Tibial artery (tissue), 4 donors: ENCODE data around the gene MSRB1.

Source experiments
- DNase-seq, 2 donors: peaks; one replicate each; pipeline ENCODE4 v3.0.0-alpha.2; 2019
- H3K27ac ChIP-seq, 2 donors: fragments of 200-600 bp; sonication (generic) in 1 of 2; 1 replicate in 1 of 2; 2 replicates in 1 of 2; pipeline ENCODE4 v1.5.1; 2018 to 2019; ENCODE audit warnings: mild to moderate bottlenecking in 1 of 2
- H3K27me3 ChIP-seq, 2 donors: fragments of 200-600 bp; sonication (generic) in 1 of 2; one replicate each; pipeline versions ENCODE4 v1.5.1 to v1.6.0; 2016 to 2019
- H3K36me3 ChIP-seq, 3 donors: fragments of 200-600 bp; sonication (generic) in 2 of 3; one replicate each; pipeline ENCODE4 v1.5.1; 2016 to 2019; ENCODE audit warnings: mild to moderate bottlenecking in 2 of 3
- H3K4me1 ChIP-seq, 4 donors: fragments of 200-600 bp; sonication (generic) in 2 of 4; 1 replicate in 3 of 4; 2 replicates in 1 of 4; pipeline ENCODE4 v1.5.1; 2016 to 2019
- H3K4me3 ChIP-seq, 2 donors: fragments of 200-600 bp; sonication (generic) in 1 of 2; 1 replicate in 1 of 2; 2 replicates in 1 of 2; pipeline ENCODE4 v1.5.1; 2018 to 2019; ENCODE audit warnings: mild to moderate bottlenecking in 2 of 2
- H3K9me3 ChIP-seq, 3 donors: fragments of 200-600 bp; sonication (generic) in 1 of 3; one replicate each; pipeline ENCODE4 v1.5.1; 2016 to 2019
- intact Hi-C: fragments of 100-400 bp; cut with DNase I; formaldehyde crosslinking; loops from one replicate; pipeline ENCODE4 v1.15.0; 2023; ENCODE audit warnings: low total_unique reads
- TF ChIP-seq, protein P1 (sequence below), 2 experiments: fragments of 200-600 bp in 1 of 2; fragments of 450-650 bp in 1 of 2; IDR thresholded peaks; one replicate each; pipeline ENCODE4 v1.5.1; 2017 to 2019; ENCODE audit warnings: antibody characterized with exemption in 2 of 2, mild to moderate bottlenecking in 1 of 2, moderate library complexity in 1 of 2

The MSRB1 gene

DNA sequence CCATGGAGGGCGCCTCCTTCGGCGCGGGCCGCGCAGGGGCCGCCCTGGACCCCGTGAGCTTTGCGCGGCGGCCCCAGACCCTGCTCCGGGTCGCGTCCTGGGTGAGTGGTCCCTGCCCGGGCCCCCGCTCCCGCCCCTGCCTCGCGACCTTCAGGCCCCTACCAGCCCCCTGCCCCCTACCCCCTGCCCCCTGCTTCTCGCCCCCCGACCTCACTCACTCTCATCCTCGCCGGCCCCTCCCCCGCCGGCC, 47.0 kb upstream of the MSRB1 start:
- H3K4me3 ChIP-seq = no peak overlapping the region
- H3K27me3 ChIP-seq = peaks cover 3 to 48% of the 10 kb centered on the region in 2 donors
- H3K4me1 ChIP-seq = peaks cover 0 to 44% (median 34%) of the 10 kb centered on the region in 4 donors
- no peak overlapping the region for H3K27ac ChIP-seq
- H3K36me3 ChIP-seq = peaks cover 11 to 23% (median 11%) of the 10 kb centered on the region in 3 donors
- intact Hi-C loops = no loop called here
- DNase-seq = no peak
- H3K9me3 ChIP-seq = no peaks in the 10 kb centered on the region
- TF ChIP-seq, protein P1, sequence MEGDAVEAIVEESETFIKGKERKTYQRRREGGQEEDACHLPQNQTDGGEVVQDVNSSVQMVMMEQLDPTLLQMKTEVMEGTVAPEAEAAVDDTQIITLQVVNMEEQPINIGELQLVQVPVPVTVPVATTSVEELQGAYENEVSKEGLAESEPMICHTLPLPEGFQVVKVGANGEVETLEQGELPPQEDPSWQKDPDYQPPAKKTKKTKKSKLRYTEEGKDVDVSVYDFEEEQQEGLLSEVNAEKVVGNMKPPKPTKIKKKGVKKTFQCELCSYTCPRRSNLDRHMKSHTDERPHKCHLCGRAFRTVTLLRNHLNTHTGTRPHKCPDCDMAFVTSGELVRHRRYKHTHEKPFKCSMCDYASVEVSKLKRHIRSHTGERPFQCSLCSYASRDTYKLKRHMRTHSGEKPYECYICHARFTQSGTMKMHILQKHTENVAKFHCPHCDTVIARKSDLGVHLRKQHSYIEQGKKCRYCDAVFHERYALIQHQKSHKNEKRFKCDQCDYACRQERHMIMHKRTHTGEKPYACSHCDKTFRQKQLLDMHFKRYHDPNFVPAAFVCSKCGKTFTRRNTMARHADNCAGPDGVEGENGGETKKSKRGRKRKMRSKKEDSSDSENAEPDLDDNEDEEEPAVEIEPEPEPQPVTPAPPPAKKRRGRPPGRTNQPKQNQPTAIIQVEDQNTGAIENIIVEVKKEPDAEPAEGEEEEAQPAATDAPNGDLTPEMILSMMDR (IDR thresholded peaks at IDR 0.05) = no peak

DNA sequence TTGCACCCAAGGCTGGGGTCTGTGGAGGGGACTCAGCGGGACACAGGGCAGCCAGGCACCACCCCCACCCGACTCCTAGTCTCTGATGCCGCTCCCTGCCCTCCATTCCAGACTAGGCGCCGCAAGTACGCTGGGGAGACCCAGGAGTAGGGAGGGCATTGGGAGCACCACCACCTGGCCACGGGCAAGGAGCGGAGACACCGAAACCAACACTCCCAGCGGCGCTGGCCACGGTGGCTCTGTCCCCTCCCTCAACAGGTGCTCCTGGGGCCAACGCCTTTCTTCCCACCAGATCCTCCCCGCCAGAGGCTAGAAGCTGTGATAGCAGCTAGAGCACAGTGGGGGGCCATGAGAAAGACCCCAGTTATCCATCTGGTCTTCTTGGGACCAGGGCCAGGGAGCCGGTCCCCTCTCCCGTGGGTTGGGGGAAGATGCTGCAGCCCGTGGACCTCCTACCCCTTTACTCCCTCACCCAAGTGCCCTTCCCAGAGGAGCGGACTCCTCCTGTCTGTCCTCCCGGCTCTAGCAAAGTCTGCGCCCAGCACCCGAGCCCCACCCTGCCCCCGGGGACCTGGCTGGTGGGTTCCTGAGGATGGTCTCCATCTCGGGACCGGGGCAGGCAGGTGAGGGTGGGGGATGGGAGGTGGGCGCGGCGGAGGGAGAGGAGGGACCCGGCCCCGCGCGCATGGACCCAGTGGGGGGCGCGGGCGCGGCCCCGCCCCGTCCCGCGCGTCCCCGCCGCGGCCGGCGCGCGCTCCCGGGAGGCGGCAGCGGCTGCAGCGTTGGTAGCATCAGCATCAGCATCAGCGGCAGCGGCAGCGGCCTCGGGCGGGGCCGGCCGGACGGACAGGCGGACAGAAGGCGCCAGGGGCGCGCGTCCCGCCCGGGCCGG, 46.5 kb upstream of the MSRB1 start, which contains the start of gene SYNGR3:
TSS of gene SYNGR3 (plus strand) at position 762 of the 892 bp plus-strand sequence. CDS start 133 bp downstream, outside the sequence.
- Histone ChIP-seq H3K9me3 (no peaks in the 10 kb centered on the region), H3K36me3 (peaks cover 11 to 23% (median 11%) of the 10 kb centered on the region in 3 donors), H3K27me3 (peaks cover 3 to 48% of the 10 kb centered on the region in 2 donors), H3K4me1 (peaks cover 0 to 50% (median 40%) of the 10 kb centered on the region in 4 donors), H3K27ac (no peak within 1 kb of the TSS), H3K4me3 (no peak within 1 kb of the TSS)
- TF ChIP-seq, protein P1 (IDR thresholded peaks at IDR 0.05) = no peak
- no peak for DNase-seq
- intact Hi-C loops = no loop called here

DNA sequence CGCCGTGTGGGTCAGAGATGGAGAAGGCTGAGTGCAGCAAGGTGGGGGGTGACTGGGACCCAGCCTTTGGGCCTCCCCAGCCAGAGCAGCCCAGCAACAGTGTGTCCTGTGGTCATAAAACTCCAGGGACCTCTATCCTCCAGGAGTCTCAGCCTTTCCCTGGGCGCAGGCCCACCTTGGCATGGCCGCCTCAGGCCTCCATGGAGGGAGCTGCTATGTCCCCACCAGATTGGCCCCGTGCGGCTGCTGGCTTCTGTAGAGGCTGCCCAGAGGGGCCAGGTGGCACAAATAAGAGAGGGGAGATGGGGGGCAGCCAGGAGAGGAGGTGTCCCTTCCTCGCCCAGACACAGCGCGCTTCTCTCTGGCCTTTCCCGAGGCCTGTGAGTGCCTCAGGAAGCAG, 44.2 kb upstream of the MSRB1 start:
- peaks cover 8 to 55% (median 40%) of the 10 kb centered on the region in 4 donors for H3K4me1 ChIP-seq
- peaks cover 3 to 38% of the 10 kb centered on the region in 2 donors for H3K27me3 ChIP-seq
- TF ChIP-seq, protein P1 (IDR thresholded peaks at IDR 0.05) = no peak
- DNase-seq = no peak
- H3K9me3 ChIP-seq = no peaks in the 10 kb centered on the region
- H3K36me3 ChIP-seq = peaks cover 11 to 23% (median 11%) of the 10 kb centered on the region in 3 donors
- no peak overlapping the region for H3K27ac ChIP-seq
- H3K4me3 ChIP-seq = no peak overlapping the region
- intact Hi-C loops = no loop called here

DNA sequence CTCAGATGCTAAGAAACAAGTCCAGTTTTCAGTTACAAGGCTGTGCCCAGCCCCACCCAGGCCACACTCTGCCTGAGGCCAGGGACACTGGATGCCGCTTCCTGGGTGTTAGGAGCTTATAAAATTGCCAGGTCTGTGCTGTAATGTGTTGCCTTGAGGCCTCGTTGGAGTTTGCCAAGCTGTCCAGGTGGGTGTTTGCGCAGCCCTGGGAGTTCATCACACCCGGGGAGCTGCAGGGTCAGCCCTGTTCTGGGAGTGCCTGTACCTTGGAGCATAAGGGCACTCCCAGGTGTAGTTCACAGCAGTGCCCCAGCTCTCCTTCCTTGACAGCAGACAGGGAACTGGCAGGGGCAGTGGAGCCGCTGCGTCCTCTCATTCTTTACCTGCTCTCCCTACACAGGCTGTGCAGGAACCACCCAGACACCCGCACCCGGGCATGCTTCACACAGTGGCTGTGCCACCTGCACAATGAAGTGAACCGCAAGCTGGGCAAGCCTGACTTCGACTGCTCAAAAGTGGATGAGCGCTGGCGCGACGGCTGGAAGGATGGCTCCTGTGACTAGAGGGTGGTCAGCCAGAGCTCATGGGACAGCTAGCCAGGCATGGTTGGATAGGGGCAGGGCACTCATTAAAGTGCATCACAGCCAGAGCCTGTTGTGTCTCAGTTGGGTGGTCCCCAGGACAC, 42.6 kb upstream of the MSRB1 start:
- Histone ChIP-seq H3K9me3 (no peaks in the 10 kb centered on the region), H3K4me3 (no peak overlapping the region), H3K4me1 (peaks cover 8 to 48% (median 25%) of the 10 kb centered on the region in 4 donors), H3K27me3 (peaks cover 0 to 37% of the 10 kb centered on the region in 2 donors), H3K27ac (no peak overlapping the region), H3K36me3 (peaks cover 11 to 23% (median 11%) of the 10 kb centered on the region in 3 donors)
- intact Hi-C loops = no loop called here
- TF ChIP-seq, protein P1 (IDR thresholded peaks at IDR 0.05) = no peak
- no peak for DNase-seq

DNA sequence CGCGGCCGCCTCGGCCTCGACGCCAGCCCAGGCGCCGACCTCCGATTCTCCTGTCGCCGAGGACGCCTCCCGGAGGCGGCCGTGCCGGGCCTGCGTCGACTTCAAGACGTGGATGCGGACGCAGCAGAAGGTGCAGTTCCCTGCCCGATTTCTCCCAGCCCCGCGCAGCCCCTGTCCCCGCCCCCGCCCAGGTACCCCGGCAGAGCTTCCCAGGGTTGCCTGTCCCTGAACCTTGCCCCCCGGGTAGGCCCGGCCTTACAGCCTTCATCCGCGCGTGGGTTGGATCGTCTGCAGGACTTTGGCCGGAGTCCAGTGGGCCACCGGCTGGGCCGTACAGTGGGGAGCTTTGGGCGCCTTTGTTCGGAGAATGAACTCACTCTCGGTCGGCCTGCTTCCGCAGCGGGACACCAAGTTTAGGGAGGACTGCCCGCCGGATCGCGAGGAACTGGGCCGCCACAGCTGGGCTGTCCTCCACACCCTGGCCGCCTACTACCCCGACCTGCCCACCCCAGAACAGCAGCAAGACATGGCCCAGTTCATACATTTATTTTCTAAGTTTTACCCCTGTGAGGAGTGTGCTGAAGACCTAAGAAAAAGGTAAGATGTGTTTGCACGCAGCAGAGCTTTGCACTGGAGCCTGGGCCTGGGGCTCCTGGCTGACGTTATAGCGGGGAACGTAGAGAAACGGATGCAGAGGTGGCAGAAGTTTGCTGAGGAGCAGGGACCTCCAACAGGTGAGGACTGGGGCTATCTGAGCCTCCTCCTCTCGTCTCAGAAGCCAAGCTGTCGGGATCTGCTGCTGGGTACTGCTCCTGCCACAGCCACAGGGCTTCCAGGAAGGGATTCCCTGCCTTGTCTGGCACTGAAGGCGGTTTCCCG, 41.6 kb upstream of the MSRB1 start:
- DNase-seq = no peak

More for the DNA sequence above, 41.6 kb upstream of the MSRB1 start:
- TF ChIP-seq, protein P1 (IDR thresholded peaks at IDR 0.05) = no peak
- H3K36me3 ChIP-seq = peaks cover 11 to 23% (median 11%) of the 10 kb centered on the region in 3 donors
- H3K27me3 ChIP-seq = peaks cover 0 to 37% of the 10 kb centered on the region in 2 donors
- intact Hi-C loops = no loop called here
- H3K4me1 ChIP-seq = peaks cover 8 to 45% (median 21%) of the 10 kb centered on the region in 4 donors
- H3K9me3 ChIP-seq = no peaks in the 10 kb centered on the region
- H3K27ac ChIP-seq = peak overlapping the region; percentile 64 to 80
- H3K4me3 ChIP-seq = peak overlapping the region; percentile 80 to 88
